Endothelial cell of umbilical vein (primary cell): ENCODE results near the gene SIRPG. TPM values are rescaled to one million over a fixed set of nuclear protein-coding genes. Genes with fewer than 3 reads are reported as not detected.

Source experiments
- BruUV-seq: library from RNA; stranded (reverse); fragments of 400-500 nt; replicated peaks from 2 replicates; lab custom pipeline; 2021; lab: Mats Ljungman, UMichigan
- CTCF ChIA-PET: fragments of 300-600, 350-600 bp; sonication (Branson Sonifier 250); formaldehyde crosslinking; loops from one replicate; lab custom pipeline; 2021; ENCODE audit warnings: antibody characterized with exemption, inconsistent platforms; lab: Charles Lee
- POLR2A ChIA-PET: fragments of 300-600, 350-600 bp; sonication (Branson Sonifier 250); formaldehyde crosslinking; loops from one replicate; lab custom pipeline; 2021; ENCODE audit warnings: antibody characterized with exemption, inconsistent platforms; lab: Charles Lee
- DNase-seq: peaks from one replicate; pipeline ENCODE4 v3.0.0-alpha.2; 2011; ENCODE audit warnings: low read depth, low spot score
- FAIRE-seq: peaks from 2 replicates; lab custom pipeline; 2011; peaks lifted over from hg19 to GRCh38; lab: Jason Lieb, UNC
- H2AFZ ChIP-seq: 2 replicates; pipeline ENCODE4 v1.6.0; 2012; ENCODE audit warnings: low read depth, low read length, control low read depth, inconsistent platforms
- H3K27ac ChIP-seq: 2 replicates; pipeline ENCODE4 v1.5.1; 2011; ENCODE audit warnings: low read depth, mild to moderate bottlenecking, control low read depth, low read length, moderate library complexity; ENCODE audit not compliant: insufficient read depth
- H3K27me3 ChIP-seq, 2 experiments: 2 replicates each; pipeline versions ENCODE4 v1.6.0 to v1.6.1; 2011; ENCODE audit warnings: low read length in 2 of 2, mixed read lengths in 1 of 2; ENCODE audit not compliant: control insufficient read depth in 2 of 2, insufficient read depth in 2 of 2
- H3K36me3 ChIP-seq, 2 experiments: 2 replicates in 1 of 2; 3 replicates in 1 of 2; pipeline ENCODE4 v1.5.1; 2011; ENCODE audit warnings: low read length in 2 of 2, mild to moderate bottlenecking in 1 of 2, moderate library complexity in 1 of 2; ENCODE audit not compliant: control insufficient read depth in 2 of 2, insufficient read depth in 2 of 2; ENCODE audit errors: extremely low read depth in 1 of 2
- H3K4me1 ChIP-seq: 3 replicates; pipeline ENCODE4 v1.5.1; 2011; ENCODE audit warnings: mild to moderate bottlenecking, low read length; ENCODE audit not compliant: control insufficient read depth, insufficient read depth; ENCODE audit errors: extremely low read depth
- H3K4me2 ChIP-seq: 2 replicates; pipeline ENCODE4 v1.6.1; 2011; ENCODE audit warnings: low read length, control low read depth, mixed read lengths; ENCODE audit not compliant: insufficient read depth
- H3K4me3 ChIP-seq, 3 experiments: fragments of 200-600 bp in 1 of 3; sonication (generic), shearing (Covaris generic) in 1 of 3; replicated peaks in 1 of 3; 2 replicates each; pipeline ENCODE4 v1.5.1; 2011 to 2016; ENCODE audit warnings: control low read depth in 3 of 3, low read length in 3 of 3, mild to moderate bottlenecking in 2 of 3, inconsistent platforms in 1 of 3, low read depth in 1 of 3, moderate library complexity in 1 of 3; ENCODE audit not compliant: insufficient read depth in 1 of 3
- H3K79me2 ChIP-seq: 2 replicates; pipeline ENCODE4 v1.6.0; 2012; ENCODE audit warnings: low read length, inconsistent platforms; ENCODE audit not compliant: control insufficient read depth, insufficient read depth
- H3K9ac ChIP-seq: replicated peaks from 2 replicates; pipeline ENCODE3; 2011; ENCODE audit warnings: low read length, control low read depth; ENCODE audit not compliant: insufficient read depth; ENCODE audit errors: extremely low read depth
- H3K9me1 ChIP-seq: replicated peaks from 3 replicates; pipeline ENCODE4 v1.6.0; 2011; ENCODE audit warnings: mild to moderate bottlenecking, low read length; ENCODE audit not compliant: control insufficient read depth, insufficient read depth; ENCODE audit errors: extremely low read depth
- H3K9me3 ChIP-seq: replicated peaks from 2 replicates; pipeline ENCODE4 v1.5.1; 2012; ENCODE audit warnings: low read length, inconsistent platforms; ENCODE audit not compliant: control insufficient read depth, insufficient read depth
- H4K20me1 ChIP-seq: replicated peaks from 2 replicates; pipeline ENCODE3; 2011; ENCODE audit warnings: mild to moderate bottlenecking, low read length; ENCODE audit not compliant: control insufficient read depth, insufficient read depth; ENCODE audit errors: extremely low read depth
- EZH2 ChIP-seq: IDR thresholded peaks from 2 replicates; pipeline ENCODE4 v1.6.1; 2012; ENCODE audit warnings: borderline replicate concordance, low read depth, mild to moderate bottlenecking, moderate library complexity, low read length, inconsistent platforms; ENCODE audit not compliant: severe bottlenecking
- FOS ChIP-seq: IDR thresholded peaks from 2 replicates; pipeline ENCODE4 v1.6.1; 2011; ENCODE audit warnings: mild to moderate bottlenecking, low read length, moderate library complexity, borderline replicate concordance; ENCODE audit not compliant: insufficient read depth
- GATA2 ChIP-seq: IDR thresholded peaks from 2 replicates; pipeline ENCODE4 v1.7.0; 2011; ENCODE audit warnings: low read depth, mild to moderate bottlenecking, moderate library complexity, mixed read lengths, low read length; ENCODE audit not compliant: insufficient read length, insufficient read depth
- JUN ChIP-seq: IDR thresholded peaks from 2 replicates; pipeline ENCODE4 v1.6.1; 2011; ENCODE audit warnings: borderline replicate concordance, low read depth; ENCODE audit not compliant: insufficient read length, insufficient read depth
- MYC ChIP-seq: IDR thresholded peaks from one replicate; pipeline ENCODE4 v1.6.1; 2011; ENCODE audit warnings: mild to moderate bottlenecking, low read depth, low read length
- POLR2A ChIP-seq: IDR thresholded peaks from 2 replicates; pipeline ENCODE4 v1.6.1; 2012; ENCODE audit warnings: low read depth, mild to moderate bottlenecking, control low read depth, low read length
- POLR2AphosphoS5 ChIP-seq: IDR thresholded peaks from 2 replicates; pipeline ENCODE4 v1.6.1; 2012; ENCODE audit warnings: low read depth, mild to moderate bottlenecking, control low read depth, low read length, moderate library complexity; ENCODE audit not compliant: insufficient read depth
- dilution Hi-C: fragments of 300-500 bp; cut with MboI; formaldehyde crosslinking; loops from one replicate; pipeline ENCODE4 v1.15.0; 2019; ENCODE audit warnings: low sequenced_read_pairs; ENCODE audit not compliant: extremely low pct_ligation_motif_present
- intact Hi-C: fragments of 100-400 bp; cut with micrococcal nuclease; formaldehyde crosslinking; loops from one replicate; pipeline ENCODE4 v1.10.0; 2022
- polyA plus RNA-seq, 4 experiments: library from polyadenylated mRNA; depleted of rRNA in 3 of 4; stranded (reverse) in 3 of 4; unstranded in 1 of 4; fragments of >200 nt; gene quantifications; 2 replicates each; pipeline versions ENCODE4 v1.2.1 to v1.2.3, GENCODE V29; 2011 to 2012; ENCODE audit warnings: missing spikeins in 1 of 4
- total RNA-seq: library from RNA; stranded (reverse); gene quantifications from 2 replicates; pipeline ENCODE4 v1.2.3, GENCODE V29; 2021
- TF ChIP-seq, protein P1 (sequence below), 2 donors: IDR thresholded peaks; 1 replicate in 1 of 2; 2 replicates in 1 of 2; pipeline ENCODE4 v1.5.1; 2011; ENCODE audit warnings: low read length in 2 of 2, mild to moderate bottlenecking in 2 of 2, moderate library complexity in 2 of 2, control low read depth in 1 of 2, inconsistent platforms in 1 of 2, low read depth in 1 of 2; ENCODE audit not compliant: insufficient read depth in 1 of 2; ENCODE audit errors: extremely low read depth in 1 of 2
- TF ChIP-seq, protein P2 (sequence below): IDR thresholded peaks from 2 replicates; pipeline ENCODE4 v1.6.1; 2011; ENCODE audit not compliant: insufficient read depth, insufficient read length

The SIRPG gene
- total and polyA plus RNA-seq, 2 donors (not counting 3 experiments of a cell fraction or from before 2014, with no cell fraction given): not detected

- FAIRE-seq: no peak
- no peaks in the 10 kb centered on the region for H3K4me1 ChIP-seq
- POLR2A ChIA-PET: no interaction called here
- DNase-seq: no peak
- H3K9me3 ChIP-seq: no peaks in the 10 kb centered on the region
- H3K9ac ChIP-seq: no peak overlapping the region
- no TSS peak for BruUV-seq
- dilution Hi-C loops: no loop called here
- no peak overlapping the region for H3K27ac ChIP-seq
- CTCF ChIA-PET: no interaction called here
- no peaks in the 10 kb centered on the region for H3K36me3 ChIP-seq
- intact Hi-C loops: no loop called here
- no peak for TF ChIP-seq POLR2AphosphoS5
- TF ChIP-seq GATA2: no peak
- no peak for TF ChIP-seq POLR2A
- TF ChIP-seq MYC: no peak
- TF ChIP-seq, protein P1, sequence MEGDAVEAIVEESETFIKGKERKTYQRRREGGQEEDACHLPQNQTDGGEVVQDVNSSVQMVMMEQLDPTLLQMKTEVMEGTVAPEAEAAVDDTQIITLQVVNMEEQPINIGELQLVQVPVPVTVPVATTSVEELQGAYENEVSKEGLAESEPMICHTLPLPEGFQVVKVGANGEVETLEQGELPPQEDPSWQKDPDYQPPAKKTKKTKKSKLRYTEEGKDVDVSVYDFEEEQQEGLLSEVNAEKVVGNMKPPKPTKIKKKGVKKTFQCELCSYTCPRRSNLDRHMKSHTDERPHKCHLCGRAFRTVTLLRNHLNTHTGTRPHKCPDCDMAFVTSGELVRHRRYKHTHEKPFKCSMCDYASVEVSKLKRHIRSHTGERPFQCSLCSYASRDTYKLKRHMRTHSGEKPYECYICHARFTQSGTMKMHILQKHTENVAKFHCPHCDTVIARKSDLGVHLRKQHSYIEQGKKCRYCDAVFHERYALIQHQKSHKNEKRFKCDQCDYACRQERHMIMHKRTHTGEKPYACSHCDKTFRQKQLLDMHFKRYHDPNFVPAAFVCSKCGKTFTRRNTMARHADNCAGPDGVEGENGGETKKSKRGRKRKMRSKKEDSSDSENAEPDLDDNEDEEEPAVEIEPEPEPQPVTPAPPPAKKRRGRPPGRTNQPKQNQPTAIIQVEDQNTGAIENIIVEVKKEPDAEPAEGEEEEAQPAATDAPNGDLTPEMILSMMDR (IDR thresholded peaks at IDR 0.05; ENCODE audit: extremely low read depth in 1 of 2, insufficient read depth in 1 of 2, low read depth in 1 of 2, low read length in 2 of 2): no peak
- TF ChIP-seq, protein P2, sequence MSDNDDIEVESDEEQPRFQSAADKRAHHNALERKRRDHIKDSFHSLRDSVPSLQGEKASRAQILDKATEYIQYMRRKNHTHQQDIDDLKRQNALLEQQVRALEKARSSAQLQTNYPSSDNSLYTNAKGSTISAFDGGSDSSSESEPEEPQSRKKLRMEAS: no peak
- no peak for TF ChIP-seq JUN
- no peak for TF ChIP-seq EZH2
- TF ChIP-seq FOS: no peak
- no peak overlapping the region for H3K4me2 ChIP-seq
- peaks cover 0 to 2% of the 10 kb centered on the region in 2 experiments for H3K27me3 ChIP-seq
- H4K20me1 ChIP-seq: no peaks in the 10 kb centered on the region
- no peak overlapping the region for H3K4me3 ChIP-seq
- no peaks in the 10 kb centered on the region for H3K9me1 ChIP-seq
- no peaks in the 10 kb centered on the region for H3K79me2 ChIP-seq
- no peak overlapping the region for H2AFZ ChIP-seq
Observed at GRCh38 chr20:1637755-1638154, 19.8 kb downstream of the SIRPG start.
